ENCODE results near the gene SH2D2A. TPM values are rescaled to one million over a fixed set of nuclear protein-coding genes. Genes with fewer than 3 reads are reported as not detected.

Gene SH2D2A
- polyA plus RNA-seq, 1 donor from 2014 or later = not detected

GRCh38 chr1:156775799-156776198 is 40.8 kb downstream of the SH2D2A start:
- Histone ChIP-seq H4K20me1 (ENCODE audit: insufficient read depth) (no peaks in the 10 kb centered on the region), H3K27ac (ENCODE audit: low read length) (no peak overlapping the region)
- TF ChIP-seq MXI1 (conservative IDR thresholded peaks at IDR 0.05; ENCODE audit: poor library complexity, severe bottlenecking) (no peak), POLR2AphosphoS5 (IDR thresholded peaks at IDR 0.05) (no peak), RAD21 (conservative IDR thresholded peaks at IDR 0.05) (no peak), EP300 (conservative IDR thresholded peaks at IDR 0.05; ENCODE audit: poor library complexity, severe bottlenecking) (no peak), SMC3 (conservative IDR thresholded peaks at IDR 0.05; ENCODE audit: poor library complexity) (no peak), EZH2 (IDR thresholded peaks at IDR 0.05; ENCODE audit: borderline replicate concordance, insufficient read depth, low read length, poor library complexity, severe bottlenecking) (no peak), TAF1 (IDR thresholded peaks at IDR 0.05; ENCODE audit: low read depth) (no peak)
- TF ChIP-seq, protein P1, sequence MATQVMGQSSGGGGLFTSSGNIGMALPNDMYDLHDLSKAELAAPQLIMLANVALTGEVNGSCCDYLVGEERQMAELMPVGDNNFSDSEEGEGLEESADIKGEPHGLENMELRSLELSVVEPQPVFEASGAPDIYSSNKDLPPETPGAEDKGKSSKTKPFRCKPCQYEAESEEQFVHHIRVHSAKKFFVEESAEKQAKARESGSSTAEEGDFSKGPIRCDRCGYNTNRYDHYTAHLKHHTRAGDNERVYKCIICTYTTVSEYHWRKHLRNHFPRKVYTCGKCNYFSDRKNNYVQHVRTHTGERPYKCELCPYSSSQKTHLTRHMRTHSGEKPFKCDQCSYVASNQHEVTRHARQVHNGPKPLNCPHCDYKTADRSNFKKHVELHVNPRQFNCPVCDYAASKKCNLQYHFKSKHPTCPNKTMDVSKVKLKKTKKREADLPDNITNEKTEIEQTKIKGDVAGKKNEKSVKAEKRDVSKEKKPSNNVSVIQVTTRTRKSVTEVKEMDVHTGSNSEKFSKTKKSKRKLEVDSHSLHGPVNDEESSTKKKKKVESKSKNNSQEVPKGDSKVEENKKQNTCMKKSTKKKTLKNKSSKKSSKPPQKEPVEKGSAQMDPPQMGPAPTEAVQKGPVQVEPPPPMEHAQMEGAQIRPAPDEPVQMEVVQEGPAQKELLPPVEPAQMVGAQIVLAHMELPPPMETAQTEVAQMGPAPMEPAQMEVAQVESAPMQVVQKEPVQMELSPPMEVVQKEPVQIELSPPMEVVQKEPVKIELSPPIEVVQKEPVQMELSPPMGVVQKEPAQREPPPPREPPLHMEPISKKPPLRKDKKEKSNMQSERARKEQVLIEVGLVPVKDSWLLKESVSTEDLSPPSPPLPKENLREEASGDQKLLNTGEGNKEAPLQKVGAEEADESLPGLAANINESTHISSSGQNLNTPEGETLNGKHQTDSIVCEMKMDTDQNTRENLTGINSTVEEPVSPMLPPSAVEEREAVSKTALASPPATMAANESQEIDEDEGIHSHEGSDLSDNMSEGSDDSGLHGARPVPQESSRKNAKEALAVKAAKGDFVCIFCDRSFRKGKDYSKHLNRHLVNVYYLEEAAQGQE (IDR thresholded peaks at IDR 0.05; ENCODE audit: borderline replicate concordance) = no peak
- TF ChIP-seq, protein P2, sequence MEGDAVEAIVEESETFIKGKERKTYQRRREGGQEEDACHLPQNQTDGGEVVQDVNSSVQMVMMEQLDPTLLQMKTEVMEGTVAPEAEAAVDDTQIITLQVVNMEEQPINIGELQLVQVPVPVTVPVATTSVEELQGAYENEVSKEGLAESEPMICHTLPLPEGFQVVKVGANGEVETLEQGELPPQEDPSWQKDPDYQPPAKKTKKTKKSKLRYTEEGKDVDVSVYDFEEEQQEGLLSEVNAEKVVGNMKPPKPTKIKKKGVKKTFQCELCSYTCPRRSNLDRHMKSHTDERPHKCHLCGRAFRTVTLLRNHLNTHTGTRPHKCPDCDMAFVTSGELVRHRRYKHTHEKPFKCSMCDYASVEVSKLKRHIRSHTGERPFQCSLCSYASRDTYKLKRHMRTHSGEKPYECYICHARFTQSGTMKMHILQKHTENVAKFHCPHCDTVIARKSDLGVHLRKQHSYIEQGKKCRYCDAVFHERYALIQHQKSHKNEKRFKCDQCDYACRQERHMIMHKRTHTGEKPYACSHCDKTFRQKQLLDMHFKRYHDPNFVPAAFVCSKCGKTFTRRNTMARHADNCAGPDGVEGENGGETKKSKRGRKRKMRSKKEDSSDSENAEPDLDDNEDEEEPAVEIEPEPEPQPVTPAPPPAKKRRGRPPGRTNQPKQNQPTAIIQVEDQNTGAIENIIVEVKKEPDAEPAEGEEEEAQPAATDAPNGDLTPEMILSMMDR (IDR thresholded peaks at IDR 0.05; ENCODE audit: poor library complexity, severe bottlenecking) = no peak

DNA sequence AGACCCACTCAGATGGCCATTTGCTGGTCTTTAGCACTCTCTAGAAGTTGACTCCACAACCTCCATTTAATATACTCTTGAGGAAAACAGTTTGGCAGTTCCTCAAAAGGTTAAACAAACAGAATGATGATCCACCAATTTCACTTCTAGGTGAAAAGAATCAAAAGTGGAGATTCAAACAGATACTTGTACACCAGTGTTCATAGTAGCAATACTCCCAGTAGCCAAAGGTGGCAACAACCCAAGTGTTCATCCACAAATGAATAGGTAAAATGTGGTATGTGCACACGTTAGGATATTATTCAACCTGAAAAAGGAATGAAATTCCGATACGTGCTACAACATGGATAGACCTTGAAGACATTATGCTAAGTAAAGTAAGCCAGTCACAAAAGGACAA is 43.0 kb downstream of the SH2D2A start:
- Histone ChIP-seq H3K79me2 (replicated peaks; ENCODE audit: insufficient read depth, low read length) (peaks cover 55% of the 10 kb centered on the region), H2AFZ (ENCODE audit: low read depth, low read length) (no peak overlapping the region), H3K4me2 (ENCODE audit: low read length) (no peak overlapping the region), H3K9me2 (ENCODE audit: insufficient read depth, low read length) (no peaks in the 10 kb centered on the region), H3K9ac (ENCODE audit: low read length) (no peak overlapping the region), H3K36me3 (ENCODE audit: insufficient read depth, low read length) (no peaks in the 10 kb centered on the region), H4K20me1 (ENCODE audit: insufficient read depth) (no peaks in the 10 kb centered on the region), H3K9me3 (ENCODE audit: low read length) (no peaks in the 10 kb centered on the region), H3K27ac (ENCODE audit: low read length) (no peak overlapping the region), H3K27me3 (ENCODE audit: insufficient read depth, low read depth, low read length) (no peaks in the 10 kb centered on the region), H3F3A (ENCODE audit: insufficient read depth, low read length, poor library complexity, severe bottlenecking) (no peaks in the 10 kb centered on the region), H3K4me3 (ENCODE audit: low read length) (no peak overlapping the region)
- TF ChIP-seq EZH2 (IDR thresholded peaks at IDR 0.05; ENCODE audit: borderline replicate concordance, insufficient read depth, low read length, poor library complexity, severe bottlenecking) = no peak
- TF ChIP-seq SMC3 (conservative IDR thresholded peaks at IDR 0.05; ENCODE audit: poor library complexity) = no peak
- TF ChIP-seq MXI1 (conservative IDR thresholded peaks at IDR 0.05; ENCODE audit: poor library complexity, severe bottlenecking) = no peak
- TF ChIP-seq, protein P1 (IDR thresholded peaks at IDR 0.05; ENCODE audit: borderline replicate concordance) = no peak
- TF ChIP-seq EP300 (conservative IDR thresholded peaks at IDR 0.05; ENCODE audit: poor library complexity, severe bottlenecking) = no peak
- no peak for TF ChIP-seq POLR2AphosphoS5 (IDR thresholded peaks at IDR 0.05)

More at GRCh38 chr1:156775799-156776198, 40.8 kb downstream of the SH2D2A start:
- H3K4me2 ChIP-seq (ENCODE audit: low read length) = no peak overlapping the region
- no peak overlapping the region for H2AFZ ChIP-seq (ENCODE audit: low read depth, low read length)
- H3K27me3 ChIP-seq (ENCODE audit: insufficient read depth, low read depth, low read length) = no peaks in the 10 kb centered on the region
- H3K79me2 ChIP-seq (replicated peaks; ENCODE audit: insufficient read depth, low read length) = peaks cover 45% of the 10 kb centered on the region
- no peaks in the 10 kb centered on the region for H3K9me3 ChIP-seq (ENCODE audit: low read length)
- H3K36me3 ChIP-seq (ENCODE audit: insufficient read depth, low read length) = no peaks in the 10 kb centered on the region
- no peaks in the 10 kb centered on the region for H3F3A ChIP-seq (ENCODE audit: insufficient read depth, low read length, poor library complexity, severe bottlenecking)
- no peak overlapping the region for H3K4me3 ChIP-seq (ENCODE audit: low read length)
- H3K9me2 ChIP-seq (ENCODE audit: insufficient read depth, low read length) = no peaks in the 10 kb centered on the region
- H3K9ac ChIP-seq (ENCODE audit: low read length) = no peak overlapping the region
